ENCODE results near the gene WNT8B.

Gene WNT8B

GRCh38 chr10:100487529-100487928, 24.7 kb downstream of the WNT8B start:
- Mint-ChIP-seq H3K27me3 (no peaks in the 10 kb centered on the region), H3K27ac (ENCODE audit: low read depth) (no peak overlapping the region), H3K36me3 (ENCODE audit: insufficient read depth) (peaks cover 15% of the 10 kb centered on the region), H3K4me3 (no peak overlapping the region), H3K9me3 (no peaks in the 10 kb centered on the region), H3K4me1 (peaks cover 9% of the 10 kb centered on the region)
- DNase-seq (ENCODE audit: low spot score in 2 of 2) (no peak), ATAC-seq (replicated peaks; ENCODE audit: extremely low read depth, poor library complexity, severe bottlenecking) (no peak)

GRCh38 chr10:100489396-100489795, 26.6 kb downstream of the WNT8B start:
- Mint-ChIP-seq H3K4me1 (no peaks in the 10 kb centered on the region), H3K27ac (ENCODE audit: low read depth) (no peak overlapping the region), H3K27me3 (no peaks in the 10 kb centered on the region), H3K4me3 (no peak overlapping the region), H3K9me3 (no peaks in the 10 kb centered on the region), H3K36me3 (ENCODE audit: insufficient read depth) (peaks cover 16% of the 10 kb centered on the region)
- DNase-seq (ENCODE audit: low spot score in 2 of 2): no peak
- no peak for ATAC-seq (replicated peaks; ENCODE audit: extremely low read depth, poor library complexity, severe bottlenecking)

GRCh38 chr10:100490531-100490930, 27.7 kb downstream of the WNT8B start:
- Mint-ChIP-seq H3K9me3 (no peaks in the 10 kb centered on the region), H3K4me1 (no peaks in the 10 kb centered on the region), H3K27me3 (no peaks in the 10 kb centered on the region), H3K27ac (ENCODE audit: low read depth) (peak overlapping the region; percentile 32), H3K4me3 (no peak overlapping the region), H3K36me3 (ENCODE audit: insufficient read depth) (peaks cover 21% of the 10 kb centered on the region)
- DNase-seq (ENCODE audit: low spot score in 2 of 2) (no peak), ATAC-seq (replicated peaks; ENCODE audit: extremely low read depth, poor library complexity, severe bottlenecking) (no peak)

GRCh38 chr10:100496567-100496966, 33.8 kb downstream of the WNT8B start:
- Mint-ChIP-seq H3K27ac (ENCODE audit: low read depth) (no peak overlapping the region), H3K9me3 (no peaks in the 10 kb centered on the region), H3K4me3 (no peak overlapping the region), H3K27me3 (no peaks in the 10 kb centered on the region), H3K36me3 (ENCODE audit: insufficient read depth) (peaks cover 26% of the 10 kb centered on the region), H3K4me1 (no peaks in the 10 kb centered on the region)
- no peak for DNase-seq (ENCODE audit: low spot score in 2 of 2)
- no peak for ATAC-seq (replicated peaks; ENCODE audit: extremely low read depth, poor library complexity, severe bottlenecking)

- no peak overlapping the region for H3K4me3 Mint-ChIP-seq
- no peaks in the 10 kb centered on the region for H3K9me3 Mint-ChIP-seq
- no peak overlapping the region for H3K27ac Mint-ChIP-seq (ENCODE audit: low read depth)
- DNase-seq (ENCODE audit: low spot score in 2 of 2) (no peak), ATAC-seq (replicated peaks; ENCODE audit: extremely low read depth, poor library complexity, severe bottlenecking) (no peak)
- H3K4me1 Mint-ChIP-seq: no peaks in the 10 kb centered on the region
- peaks cover 30% of the 10 kb centered on the region for H3K36me3 Mint-ChIP-seq (ENCODE audit: insufficient read depth)
- H3K27me3 Mint-ChIP-seq: no peaks in the 10 kb centered on the region
Observed at GRCh38 chr10:100498059-100498458, 35.2 kb downstream of the WNT8B start.

- Mint-ChIP-seq H3K9me3 (no peaks in the 10 kb centered on the region), H3K4me1 (no peaks in the 10 kb centered on the region), H3K27ac (ENCODE audit: low read depth) (no peak overlapping the region), H3K36me3 (ENCODE audit: insufficient read depth) (peaks cover 31% of the 10 kb centered on the region), H3K4me3 (no peak overlapping the region), H3K27me3 (no peaks in the 10 kb centered on the region)
- no peak for DNase-seq (ENCODE audit: low spot score in 2 of 2)
- no peak for ATAC-seq (replicated peaks; ENCODE audit: extremely low read depth, poor library complexity, severe bottlenecking)
Observed at GRCh38 chr10:100501423-100501822, 38.6 kb downstream of the WNT8B start.

- no peak overlapping the region for H3K4me3 Mint-ChIP-seq
- DNase-seq (ENCODE audit: low spot score in 2 of 2) (no peak), ATAC-seq (replicated peaks; ENCODE audit: extremely low read depth, poor library complexity, severe bottlenecking) (no peak)
- no peaks in the 10 kb centered on the region for H3K27me3 Mint-ChIP-seq
- peaks cover 3% of the 10 kb centered on the region for H3K4me1 Mint-ChIP-seq
- H3K36me3 Mint-ChIP-seq (ENCODE audit: insufficient read depth): peaks cover 30% of the 10 kb centered on the region
- no peaks in the 10 kb centered on the region for H3K9me3 Mint-ChIP-seq
- no peak overlapping the region for H3K27ac Mint-ChIP-seq (ENCODE audit: low read depth)
Observed at GRCh38 chr10:100502926-100503494, 40.2 kb downstream of the WNT8B start.

- Mint-ChIP-seq H3K36me3 (ENCODE audit: insufficient read depth) (peaks cover 27% of the 10 kb centered on the region), H3K27me3 (no peaks in the 10 kb centered on the region), H3K27ac (ENCODE audit: low read depth) (no peak overlapping the region), H3K9me3 (no peaks in the 10 kb centered on the region), H3K4me1 (peaks cover 13% of the 10 kb centered on the region), H3K4me3 (no peak overlapping the region)
- ATAC-seq (replicated peaks; ENCODE audit: extremely low read depth, poor library complexity, severe bottlenecking) (no peak), DNase-seq (ENCODE audit: low spot score in 2 of 2) (no peak)
Observed at GRCh38 chr10:100504096-100504495, 41.3 kb downstream of the WNT8B start.

GRCh38 chr10:100505164-100505563, 42.4 kb downstream of the WNT8B start:
- Mint-ChIP-seq H3K9me3 (no peaks in the 10 kb centered on the region), H3K4me3 (no peak overlapping the region), H3K36me3 (ENCODE audit: insufficient read depth) (peaks cover 21% of the 10 kb centered on the region), H3K4me1 (peaks cover 24% of the 10 kb centered on the region), H3K27me3 (no peaks in the 10 kb centered on the region), H3K27ac (ENCODE audit: low read depth) (no peak overlapping the region)
- DNase-seq (ENCODE audit: low spot score in 2 of 2) (no peak), ATAC-seq (replicated peaks; ENCODE audit: extremely low read depth, poor library complexity, severe bottlenecking) (no peak)

GRCh38 chr10:100506596-100507356, 44.0 kb downstream of the WNT8B start:
- H3K4me3 Mint-ChIP-seq: no peak overlapping the region
- H3K27ac Mint-ChIP-seq (ENCODE audit: low read depth): no peak overlapping the region
- no peak for DNase-seq (ENCODE audit: low spot score in 2 of 2)
- no peak for ATAC-seq (replicated peaks; ENCODE audit: extremely low read depth, poor library complexity, severe bottlenecking)
- no peaks in the 10 kb centered on the region for H3K9me3 Mint-ChIP-seq
- H3K4me1 Mint-ChIP-seq: peaks cover 40% of the 10 kb centered on the region
- H3K36me3 Mint-ChIP-seq (ENCODE audit: insufficient read depth): peaks cover 14% of the 10 kb centered on the region
- no peaks in the 10 kb centered on the region for H3K27me3 Mint-ChIP-seq

- Mint-ChIP-seq H3K36me3 (ENCODE audit: insufficient read depth) (peaks cover 14% of the 10 kb centered on the region), H3K27ac (ENCODE audit: low read depth) (no peak overlapping the region), H3K4me3 (no peak overlapping the region), H3K9me3 (no peaks in the 10 kb centered on the region), H3K27me3 (no peaks in the 10 kb centered on the region), H3K4me1 (peaks cover 46% of the 10 kb centered on the region)
- DNase-seq (ENCODE audit: low spot score in 2 of 2): no peak
- ATAC-seq (replicated peaks; ENCODE audit: extremely low read depth, poor library complexity, severe bottlenecking): no peak
Observed at GRCh38 chr10:100507357-100507732, 44.5 kb downstream of the WNT8B start.

- Mint-ChIP-seq H3K36me3 (ENCODE audit: insufficient read depth) (peaks cover 13% of the 10 kb centered on the region), H3K9me3 (no peaks in the 10 kb centered on the region), H3K27ac (ENCODE audit: low read depth) (no peak overlapping the region), H3K4me1 (peaks cover 53% of the 10 kb centered on the region), H3K27me3 (no peaks in the 10 kb centered on the region), H3K4me3 (peak overlapping the region; percentile 36)
- DNase-seq (ENCODE audit: low spot score in 2 of 2) (no peak), ATAC-seq (replicated peaks; ENCODE audit: extremely low read depth, poor library complexity, severe bottlenecking) (no peak)
Observed at GRCh38 chr10:100508266-100508665, 45.5 kb downstream of the WNT8B start.

GRCh38 chr10:100508691-100509150, 45.9 kb downstream of the WNT8B start:
- H3K4me1 Mint-ChIP-seq: peaks cover 53% of the 10 kb centered on the region
- H3K9me3 Mint-ChIP-seq: no peaks in the 10 kb centered on the region
- H3K36me3 Mint-ChIP-seq (ENCODE audit: insufficient read depth): peaks cover 13% of the 10 kb centered on the region
- peak overlapping the region; percentile 36 for H3K4me3 Mint-ChIP-seq
- peak; percentile 45 for ATAC-seq (replicated peaks; ENCODE audit: extremely low read depth, poor library complexity, severe bottlenecking)
- peak in 1 of 2 donors; percentile 38 for DNase-seq (ENCODE audit: low spot score in 2 of 2)
- no peak overlapping the region for H3K27ac Mint-ChIP-seq (ENCODE audit: low read depth)
- no peaks in the 10 kb centered on the region for H3K27me3 Mint-ChIP-seq

All from central memory CD8-positive, alpha-beta T cell (primary cell).